BJ (cell line): ENCODE results near the gene CCDC102A. TPM values are rescaled to one million over a fixed set of nuclear protein-coding genes. Genes with fewer than 3 reads are reported as not detected.

Source experiments
- CTCF ChIA-PET: fragments of 350-600 bp; formaldehyde crosslinking; extraction: SDS; loops from one replicate; lab custom pipeline; 2021; ENCODE audit warnings: antibody characterized with exemption, inconsistent platforms; lab: Yijun Ruan, JAX
- POLR2A ChIA-PET: fragments of 300-600 bp; sonication (Branson Sonifier 250); formaldehyde crosslinking; extraction: SDS; loops from one replicate; lab custom pipeline; 2021; ENCODE audit warnings: antibody characterized with exemption; lab: Charles Lee
- DNase-seq: peaks from one replicate; pipeline ENCODE4 v3.0.0-alpha.2; 2011; ENCODE audit warnings: low read depth
- H3K27me3 ChIP-seq: 2 replicates; pipeline ENCODE4 v1.6.0; 2011; ENCODE audit warnings: low read length; ENCODE audit not compliant: control insufficient read depth, insufficient read depth
- H3K36me3 ChIP-seq: 2 replicates; pipeline ENCODE4 v1.5.1; 2011; ENCODE audit warnings: low read length; ENCODE audit not compliant: control insufficient read depth, insufficient read depth
- H3K4me3 ChIP-seq: 2 replicates; pipeline ENCODE4 v1.5.1; 2011; ENCODE audit warnings: low read depth, mild to moderate bottlenecking, control low read depth, low read length
- CTCF ChIP-seq: IDR thresholded peaks from 2 replicates; pipeline ENCODE4 v1.5.1; 2011; ENCODE audit warnings: low read depth, mild to moderate bottlenecking, control low read depth, inconsistent platforms, low read length, moderate library complexity; ENCODE audit not compliant: insufficient read depth
- polyA plus RNA-seq: library from polyadenylated mRNA; depleted of rRNA; stranded (reverse); fragments of >200 nt; gene quantifications from 2 replicates; pipeline ENCODE4 v1.2.3, GENCODE V29; 2011

CCDC102A gene
- polyA plus RNA-seq, 1 experiment, result 13.6 TPM

GRCh38 chr16:57577691-57578224 lies 41.4 kb upstream of the CCDC102A start:
- H3K4me3 ChIP-seq, result no peak overlapping the region
- ChIA-PET POLR2A (no interaction called here), CTCF (interaction anchor here (0.7 to 8.9 kb wide), 14 partner anchors 9 to 550 kb away, joined by 3 to 126 read pairs (median 14); no protein-coding TSS in a partner anchor)
- DNase-seq, result no peak
- H3K36me3 ChIP-seq, result no peaks in the 10 kb centered on the region
- H3K27me3 ChIP-seq, result peaks cover 6% of the 10 kb centered on the region
- TF ChIP-seq CTCF, result no peak

- CTCF ChIA-PET, result interaction anchor here (0.7 to 8.9 kb wide), 28 partner anchors 9 to 917 kb away, joined by 3 to 126 read pairs (median 6); partner anchors contain the start of gene ADGRG5
- POLR2A ChIA-PET, result no interaction called here
- Histone ChIP-seq H3K36me3 (no peaks in the 10 kb centered on the region), H3K4me3 (no peak overlapping the region), H3K27me3 (peaks cover 5% of the 10 kb centered on the region)
- no peak for TF ChIP-seq CTCF
- no peak for DNase-seq
These were observed 40.8 kb upstream of the CCDC102A start for GRCh38 chr16:57577214-57577613.

- DNase-seq, result no peak
- Histone ChIP-seq H3K27me3 (peaks cover 4% of the 10 kb centered on the region), H3K4me3 (no peak overlapping the region), H3K36me3 (no peaks in the 10 kb centered on the region)
- TF ChIP-seq CTCF, result peak; percentile 99
- ChIA-PET POLR2A (no interaction called here), CTCF (interaction anchor here (0.7 to 8.9 kb wide), 41 partner anchors 9 to 918 kb away, joined by 3 to 126 read pairs (median 5); partner anchors contain the start of gene ADGRG5)
These were observed 40.1 kb upstream of the CCDC102A start for GRCh38 chr16:57576429-57576870.

GRCh38 chr16:57575468-57576277 lies 39.3 kb upstream of the CCDC102A start:
- DNase-seq, result no peak
- CTCF ChIA-PET, result interaction anchor here (0.7 to 8.9 kb wide), 33 partner anchors 11 to 429 kb away, joined by 3 to 126 read pairs (median 6); no protein-coding TSS in a partner anchor
- H3K36me3 ChIP-seq, result no peaks in the 10 kb centered on the region
- no peak overlapping the region for H3K4me3 ChIP-seq
- TF ChIP-seq CTCF, result no peak
- peaks cover 4% of the 10 kb centered on the region for H3K27me3 ChIP-seq
- POLR2A ChIA-PET, result no interaction called here

- POLR2A ChIA-PET, result no interaction called here
- Histone ChIP-seq H3K36me3 (no peaks in the 10 kb centered on the region), H3K27me3 (peaks cover 4% of the 10 kb centered on the region), H3K4me3 (no peak overlapping the region)
- CTCF ChIA-PET, result interaction anchor here (0.6 to 8.9 kb wide), 17 partner anchors 10 to 430 kb away, joined by 3 to 126 read pairs (median 11); no protein-coding TSS in a partner anchor
- no peak for TF ChIP-seq CTCF
- no peak for DNase-seq
These were observed 38.5 kb upstream of the CCDC102A start for GRCh38 chr16:57574646-57575467.
